Measurements from ENCODE around the gene NRXN3. TPM values are rescaled to one million over a fixed set of nuclear protein-coding genes. Genes with fewer than 3 reads are reported as not detected.

Gene NRXN3
- total RNA-seq, 1 experiment from 2014 or later: not detected

GRCh38 chr14:78725086-78725485 is 554.9 kb downstream of the NRXN3 start:
- TF ChIP-seq CEBPB (IDR thresholded peaks at IDR 0.05; ENCODE audit: low read depth): no peak
- TF ChIP-seq, protein P1, sequence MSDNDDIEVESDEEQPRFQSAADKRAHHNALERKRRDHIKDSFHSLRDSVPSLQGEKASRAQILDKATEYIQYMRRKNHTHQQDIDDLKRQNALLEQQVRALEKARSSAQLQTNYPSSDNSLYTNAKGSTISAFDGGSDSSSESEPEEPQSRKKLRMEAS (IDR thresholded peaks at IDR 0.05): no peak
- TF ChIP-seq, protein P2, sequence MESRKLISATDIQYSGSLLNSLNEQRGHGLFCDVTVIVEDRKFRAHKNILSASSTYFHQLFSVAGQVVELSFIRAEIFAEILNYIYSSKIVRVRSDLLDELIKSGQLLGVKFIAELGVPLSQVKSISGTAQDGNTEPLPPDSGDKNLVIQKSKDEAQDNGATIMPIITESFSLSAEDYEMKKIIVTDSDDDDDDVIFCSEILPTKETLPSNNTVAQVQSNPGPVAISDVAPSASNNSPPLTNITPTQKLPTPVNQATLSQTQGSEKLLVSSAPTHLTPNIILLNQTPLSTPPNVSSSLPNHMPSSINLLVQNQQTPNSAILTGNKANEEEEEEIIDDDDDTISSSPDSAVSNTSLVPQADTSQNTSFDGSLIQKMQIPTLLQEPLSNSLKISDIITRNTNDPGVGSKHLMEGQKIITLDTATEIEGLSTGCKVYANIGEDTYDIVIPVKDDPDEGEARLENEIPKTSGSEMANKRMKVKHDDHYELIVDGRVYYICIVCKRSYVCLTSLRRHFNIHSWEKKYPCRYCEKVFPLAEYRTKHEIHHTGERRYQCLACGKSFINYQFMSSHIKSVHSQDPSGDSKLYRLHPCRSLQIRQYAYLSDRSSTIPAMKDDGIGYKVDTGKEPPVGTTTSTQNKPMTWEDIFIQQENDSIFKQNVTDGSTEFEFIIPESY (IDR thresholded peaks at IDR 0.05; ENCODE audit: extremely low read depth, insufficient replicate concordance, low read length): no peak
- no peak for TF ChIP-seq POLR2A (IDR thresholded peaks at IDR 0.05; ENCODE audit: borderline replicate concordance, extremely low read depth, insufficient read depth, insufficient read length)
- no peak for TF ChIP-seq REST (IDR thresholded peaks at IDR 0.05; ENCODE audit: low read depth)
- no peak for TF ChIP-seq CBX3 (IDR thresholded peaks at IDR 0.05; ENCODE audit: low read depth)
- TF ChIP-seq EZH2phosphoT487 (IDR thresholded peaks at IDR 0.05; ENCODE audit: borderline replicate concordance): no peak
- TF ChIP-seq ZFX (IDR thresholded peaks at IDR 0.05): no peak
- TF ChIP-seq, protein P3, sequence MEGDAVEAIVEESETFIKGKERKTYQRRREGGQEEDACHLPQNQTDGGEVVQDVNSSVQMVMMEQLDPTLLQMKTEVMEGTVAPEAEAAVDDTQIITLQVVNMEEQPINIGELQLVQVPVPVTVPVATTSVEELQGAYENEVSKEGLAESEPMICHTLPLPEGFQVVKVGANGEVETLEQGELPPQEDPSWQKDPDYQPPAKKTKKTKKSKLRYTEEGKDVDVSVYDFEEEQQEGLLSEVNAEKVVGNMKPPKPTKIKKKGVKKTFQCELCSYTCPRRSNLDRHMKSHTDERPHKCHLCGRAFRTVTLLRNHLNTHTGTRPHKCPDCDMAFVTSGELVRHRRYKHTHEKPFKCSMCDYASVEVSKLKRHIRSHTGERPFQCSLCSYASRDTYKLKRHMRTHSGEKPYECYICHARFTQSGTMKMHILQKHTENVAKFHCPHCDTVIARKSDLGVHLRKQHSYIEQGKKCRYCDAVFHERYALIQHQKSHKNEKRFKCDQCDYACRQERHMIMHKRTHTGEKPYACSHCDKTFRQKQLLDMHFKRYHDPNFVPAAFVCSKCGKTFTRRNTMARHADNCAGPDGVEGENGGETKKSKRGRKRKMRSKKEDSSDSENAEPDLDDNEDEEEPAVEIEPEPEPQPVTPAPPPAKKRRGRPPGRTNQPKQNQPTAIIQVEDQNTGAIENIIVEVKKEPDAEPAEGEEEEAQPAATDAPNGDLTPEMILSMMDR (IDR thresholded peaks at IDR 0.05 in 2 of 3, conservative IDR thresholded peaks at IDR 0.05 in 1 of 3; ENCODE audit: borderline replicate concordance in 1 of 3, insufficient read depth in 1 of 3, low read depth in 2 of 3, low read length in 2 of 3): no peak
- TF ChIP-seq TCF7L2 (IDR thresholded peaks at IDR 0.05; ENCODE audit: borderline replicate concordance, extremely low read depth, insufficient read depth, insufficient read length): no peak
- TF ChIP-seq ZNF274 (IDR thresholded peaks at IDR 0.05; ENCODE audit: low read depth, low read length): no peak
- no peak for TF ChIP-seq RAD21 (IDR thresholded peaks at IDR 0.05; ENCODE audit: low read depth)
- TF ChIP-seq POLR2AphosphoS5 (IDR thresholded peaks at IDR 0.05; ENCODE audit: low read depth, low read length): no peak
- TF ChIP-seq FOSL1 (IDR thresholded peaks at IDR 0.05; ENCODE audit: low read depth): no peak
- no peak for TF ChIP-seq YY1 (IDR thresholded peaks at IDR 0.05; ENCODE audit: extremely low read depth, insufficient replicate concordance, low read depth, low read length)
- TF ChIP-seq SRF (IDR thresholded peaks at IDR 0.05; ENCODE audit: low read depth): no peak
- TF ChIP-seq SP1 (IDR thresholded peaks at IDR 0.05; ENCODE audit: low read depth): no peak
- no peak for TF ChIP-seq EZH2 (IDR thresholded peaks at IDR 0.05)
- TF ChIP-seq ATF3 (IDR thresholded peaks at IDR 0.05): no peak
- no peak for TF ChIP-seq EGR1 (IDR thresholded peaks at IDR 0.05; ENCODE audit: low read depth)
- Histone ChIP-seq H3K27ac (ENCODE audit: low read depth, low read length) (no peak overlapping the region), H3K9ac (ENCODE audit: low read length) (no peak overlapping the region), H3K4me3 (replicated peaks in 1 of 2; ENCODE audit: low read depth in 1 of 2, low read length in 2 of 2) (no peak overlapping the region), H3K4me1 (ENCODE audit: control insufficient read depth in 1 of 2, insufficient read depth in 2 of 2, low read length in 2 of 2) (no peaks in the 10 kb centered on the region), H3K4me2 (ENCODE audit: low read length) (no peak overlapping the region), H3K36me3 (ENCODE audit: control insufficient read depth in 1 of 2, insufficient read depth in 2 of 2, low read length in 2 of 2) (no peaks in the 10 kb centered on the region), H3K9me2 (ENCODE audit: insufficient read depth) (no peaks in the 10 kb centered on the region), H2AFZ (ENCODE audit: low read depth, low read length, poor library complexity, severe bottlenecking) (no peak overlapping the region), H3K27me3 (ENCODE audit: insufficient read depth, low read length) (no peaks in the 10 kb centered on the region), H3K79me2 (ENCODE audit: insufficient read depth, low read length) (no peaks in the 10 kb centered on the region), H3K9me3 (ENCODE audit: control insufficient read depth in 1 of 2, insufficient read depth in 1 of 2, low read depth in 1 of 2, low read length in 2 of 2) (no peaks in the 10 kb centered on the region; a peak in 1 of 4 replicates), H4K20me1 (ENCODE audit: insufficient read depth) (no peaks in the 10 kb centered on the region)
- no peak for DNase-seq (ENCODE audit: low read depth, low spot score)
- no TSS peak for BruUV-seq (replicated peaks)
- ChIA-PET POLR2A (no interaction called here), CTCF (no interaction called here), RAD21 (ENCODE audit: low non-redundant PET in 1 of 2, low total read pairs in 2 of 2, uncharacterized antibody in 2 of 2, unreplicated experiment in 2 of 2) (no interaction called here)
- intact Hi-C loops (cut with micrococcal nuclease): no loop called here
- ATAC-seq: no peak

Measured in HCT116 (cell line).